CD4-positive, alpha-beta T cell treated with Interleukin-15 for 1 hour (primary cell): ENCODE measurements around the gene CLSTN2.

Experiments
- DNase-seq: peaks from one replicate; pipeline ENCODE4 v3.0.0-alpha.2; 2020

Gene CLSTN2

DNA sequence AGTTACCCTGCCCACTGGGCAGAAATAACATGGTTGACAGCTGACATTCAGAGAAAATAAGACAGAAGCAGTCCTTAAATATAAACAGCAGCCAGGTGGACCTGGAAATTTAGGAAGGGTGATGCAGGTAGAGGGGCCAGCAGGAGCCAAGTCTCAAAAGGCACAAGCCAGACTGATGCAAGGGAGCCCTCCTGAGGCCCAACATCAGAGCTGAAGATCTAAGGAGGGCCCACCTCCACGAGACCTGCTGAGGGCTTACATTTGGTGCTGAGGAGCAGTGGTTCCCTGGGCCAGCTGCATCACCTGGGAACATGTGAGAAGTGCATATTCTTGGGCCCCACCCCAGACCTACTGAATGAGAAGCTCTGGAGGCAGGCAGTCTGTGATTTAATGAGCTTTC, 637.3 kb downstream of the CLSTN2 start:
- no peak for DNase-seq

DNA sequence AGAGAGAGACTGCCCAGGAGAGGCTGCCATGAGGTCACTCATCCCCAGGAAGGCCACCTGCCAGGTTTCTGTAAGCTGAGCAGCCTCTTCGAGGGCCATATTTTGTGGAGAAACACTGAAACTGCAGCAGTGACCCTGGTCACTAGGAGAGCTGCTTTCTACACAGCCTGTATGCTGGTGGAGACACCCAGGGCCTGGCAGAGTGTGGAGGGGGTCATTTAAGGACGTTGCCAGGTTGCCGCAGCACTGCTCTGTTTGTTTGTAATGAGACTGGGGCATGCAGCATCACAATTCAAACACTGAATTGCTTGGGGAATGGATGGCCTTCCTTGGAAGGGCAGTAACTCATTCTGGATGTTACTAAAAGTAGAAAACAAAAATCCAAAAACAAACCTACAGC, 638.0 kb downstream of the CLSTN2 start:
- no peak for DNase-seq

DNA sequence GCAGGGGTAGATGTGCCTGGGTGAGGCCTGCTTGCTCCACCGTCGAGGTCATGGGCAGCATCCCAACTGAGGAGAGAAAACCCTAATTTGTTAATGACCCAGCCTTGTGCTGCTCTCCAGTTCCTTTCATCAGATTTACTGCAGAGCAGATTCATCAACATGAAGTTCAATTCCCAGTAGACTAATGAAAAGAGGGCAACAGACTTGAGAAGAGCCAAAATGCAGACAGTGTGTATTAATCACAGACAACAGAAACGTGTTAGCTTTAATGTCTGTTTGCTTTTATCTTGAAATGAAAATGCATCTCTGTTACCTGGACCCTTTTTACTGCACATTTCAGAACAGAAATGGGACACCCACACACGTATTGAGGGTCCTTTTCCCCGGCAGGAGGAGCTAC, 639.4 kb downstream of the CLSTN2 start:
- no peak for DNase-seq

DNA sequence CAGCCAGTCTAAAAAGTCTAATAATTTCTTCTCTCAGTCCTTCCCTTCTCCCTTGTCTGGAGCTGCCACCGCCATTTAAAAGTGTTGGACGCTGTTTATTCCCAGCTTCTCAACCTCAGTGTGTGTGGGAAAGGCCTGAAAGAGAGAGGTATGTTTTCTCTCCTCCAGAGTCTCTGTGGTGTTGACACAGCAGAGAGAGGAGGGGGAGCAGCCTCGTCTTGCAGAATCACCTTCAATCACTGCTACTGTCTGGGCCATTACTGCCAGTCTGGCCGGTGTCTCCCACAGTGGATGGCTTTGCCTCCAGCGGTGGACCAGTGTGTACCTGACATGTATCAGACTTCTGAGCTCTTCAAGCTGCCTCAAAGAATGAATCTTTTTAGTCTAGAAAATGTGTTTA, 641.5 kb downstream of the CLSTN2 start:
- DNase-seq = no peak

DNA sequence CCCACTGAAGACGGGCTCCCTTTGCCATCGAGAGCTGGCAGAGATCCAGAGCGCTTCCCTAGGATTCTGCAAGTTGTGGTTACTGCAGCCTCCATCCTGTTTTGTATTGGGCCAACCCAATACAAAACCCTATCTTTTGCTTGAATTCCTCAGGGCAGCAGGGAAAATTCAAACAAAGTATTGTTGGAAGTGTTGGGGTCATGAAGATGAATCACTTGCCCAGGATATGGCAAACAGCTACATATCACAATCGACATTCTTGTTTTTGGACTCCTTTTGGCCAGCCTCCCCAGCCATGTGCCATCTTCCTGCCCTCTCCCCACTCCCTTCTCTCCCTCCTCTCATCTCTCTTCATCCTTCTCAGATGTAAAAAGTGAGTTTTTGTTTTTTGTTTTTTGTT, 642.9 kb downstream of the CLSTN2 start:
- no peak for DNase-seq

GRCh38 chr3:140579260-140579659, 644.3 kb downstream of the CLSTN2 start:
- DNase-seq = no peak

DNA sequence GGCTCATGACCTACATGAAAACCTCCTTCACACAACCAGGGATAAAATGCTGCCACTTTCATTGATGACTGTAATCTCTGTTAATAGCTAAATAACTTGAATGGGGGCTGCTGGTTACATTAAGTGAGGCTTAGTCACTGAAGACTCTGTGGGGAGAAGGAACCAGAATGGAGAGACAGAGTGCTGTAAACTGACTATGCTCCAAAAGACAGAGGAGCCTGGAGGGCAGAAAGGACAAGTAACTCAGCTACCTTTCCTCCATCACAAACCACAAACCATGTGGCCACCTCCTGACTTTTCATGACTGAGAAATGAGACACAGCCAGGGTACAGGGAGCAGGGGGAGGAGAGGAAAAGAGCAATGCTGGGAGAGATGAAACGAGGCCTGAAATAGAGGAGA, 645.8 kb downstream of the CLSTN2 start:
- DNase-seq = no peak

GRCh38 chr3:140584549-140584948, 649.6 kb downstream of the CLSTN2 start:
- no peak for DNase-seq

DNA sequence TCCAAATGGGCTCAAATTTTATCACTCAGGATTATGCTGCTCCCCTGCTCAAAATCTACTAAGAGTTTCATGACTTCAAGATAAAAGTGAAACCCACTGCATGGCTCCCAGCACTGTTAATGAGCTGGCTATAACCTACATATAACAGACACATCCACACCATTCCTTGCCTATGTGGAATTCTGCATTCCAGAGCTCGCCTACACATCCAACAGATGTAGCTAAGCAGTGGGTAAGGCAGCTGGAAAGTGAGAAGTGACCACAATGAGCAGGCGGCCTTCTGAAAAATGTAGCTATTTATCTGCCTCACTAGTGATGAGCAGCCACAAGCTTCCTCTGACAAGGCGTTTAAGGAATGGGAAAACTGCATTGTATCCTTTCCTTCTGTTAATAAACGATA, 650.8 kb downstream of the CLSTN2 start:
- DNase-seq = no peak

DNA sequence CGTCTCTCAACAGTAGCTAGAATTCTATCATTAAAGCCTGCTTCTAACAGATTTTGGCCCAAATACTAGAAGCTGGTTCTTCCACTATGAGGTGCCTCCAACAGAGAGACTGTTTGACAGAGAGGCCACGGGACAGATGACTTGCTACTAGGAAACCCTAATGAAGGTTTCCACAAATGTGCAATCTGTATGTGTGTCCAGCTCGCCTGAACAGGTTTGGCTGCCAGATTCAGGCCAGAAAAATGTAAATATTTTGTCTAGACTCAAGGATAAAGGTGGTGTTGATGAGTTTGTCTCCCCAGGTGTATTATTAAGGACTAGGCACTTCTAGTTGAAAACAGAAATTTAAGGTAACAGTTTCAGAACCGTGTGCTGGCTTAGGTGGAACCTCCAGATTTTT, 651.3 kb downstream of the CLSTN2 start:
- no peak for DNase-seq

- DNase-seq = no peak
These were observed 653.6 kb downstream of the CLSTN2 start for GRCh38 chr3:140588558-140588957.

DNA sequence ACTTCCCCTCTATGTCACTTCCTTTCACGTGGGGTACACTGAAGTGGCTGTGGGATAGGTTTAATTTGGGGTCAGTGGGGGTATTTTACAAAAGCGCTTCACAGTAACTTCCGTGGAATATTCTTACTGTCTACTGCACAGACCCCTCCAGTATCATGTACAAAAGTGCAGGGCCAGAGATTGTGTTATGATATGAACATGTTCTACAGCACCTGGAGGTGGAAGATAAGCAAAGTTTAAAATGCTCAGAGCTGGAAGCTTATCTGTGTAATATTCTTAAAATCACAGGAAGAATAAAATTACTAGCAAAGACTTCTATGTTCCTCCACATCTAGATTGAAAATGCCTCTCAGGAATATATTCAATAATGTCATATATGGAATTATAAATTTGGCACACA, 658.8 kb downstream of the CLSTN2 start:
- no peak for DNase-seq

DNA sequence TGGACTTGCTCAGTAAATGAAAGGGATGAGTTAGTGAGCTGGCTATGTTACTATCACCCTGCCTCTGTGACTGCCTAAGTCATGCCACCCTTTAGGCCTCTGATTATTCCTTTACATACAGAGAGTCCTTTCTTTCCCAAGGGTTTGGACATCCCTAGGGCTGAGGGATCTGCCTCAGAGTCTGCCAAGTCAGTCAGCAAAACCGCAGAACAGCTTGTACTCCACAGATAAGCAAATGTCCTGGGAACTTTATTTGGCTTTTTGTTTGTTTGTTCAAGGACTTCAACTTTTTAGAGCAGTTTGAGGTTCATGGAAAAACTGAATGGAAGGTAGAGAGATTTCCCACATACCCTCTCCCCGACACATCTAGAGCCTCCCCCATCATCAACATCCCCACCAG, 660.3 kb downstream of the CLSTN2 start:
- DNase-seq = no peak

- no peak for DNase-seq
These were observed 662.4 kb downstream of the CLSTN2 start for GRCh38 chr3:140597364-140597763.

- DNase-seq = no peak
These were observed 662.8 kb downstream of the CLSTN2 start for GRCh38 chr3:140597792-140598191.

- no peak for DNase-seq
These were observed 664.0 kb downstream of the CLSTN2 start for GRCh38 chr3:140599009-140599408.

GRCh38 chr3:140599496-140599895, 664.5 kb downstream of the CLSTN2 start:
- DNase-seq = no peak

DNA sequence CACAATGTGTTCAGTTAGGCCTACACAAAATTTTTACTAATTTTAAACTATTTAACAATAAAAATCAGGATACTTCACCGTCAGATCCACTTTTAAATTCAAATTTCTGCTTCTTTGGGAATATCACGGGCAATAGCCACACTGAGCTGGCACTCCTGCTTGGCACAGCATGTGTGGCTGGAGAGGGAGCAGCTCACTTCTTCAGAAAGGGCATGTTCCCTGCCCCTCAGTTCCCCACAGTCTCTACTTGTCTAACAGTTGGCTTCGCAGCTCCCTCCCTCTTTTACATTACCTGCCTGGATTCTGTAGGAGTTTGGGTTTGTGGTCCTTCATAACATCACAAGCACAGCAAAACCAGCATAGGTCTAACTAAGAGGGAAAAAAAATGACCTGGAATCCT, 666.9 kb downstream of the CLSTN2 start:
- DNase-seq = no peak

DNA sequence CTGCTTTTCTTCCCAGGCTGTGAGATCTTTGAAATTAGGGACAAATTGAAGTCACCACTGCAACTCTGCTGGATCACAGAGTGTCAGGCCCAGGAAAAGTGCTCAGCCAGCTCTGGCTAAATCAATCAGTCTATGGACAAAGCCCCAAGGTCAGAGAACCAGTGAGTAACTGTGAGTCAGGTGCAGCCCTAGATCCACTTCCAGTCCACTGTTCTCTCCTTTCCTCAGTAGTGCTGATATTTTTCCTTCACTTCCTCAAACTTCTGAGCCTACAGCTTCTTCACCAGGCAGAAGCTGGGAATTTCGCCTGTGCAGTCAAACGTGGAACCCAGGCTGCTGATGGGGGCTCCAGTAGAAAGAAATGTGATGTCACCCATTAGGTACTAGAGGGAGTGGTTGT, 667.8 kb downstream of the CLSTN2 start:
- no peak for DNase-seq

- DNase-seq = no peak
These were observed 668.8 kb downstream of the CLSTN2 start for GRCh38 chr3:140603766-140604165.

GRCh38 chr3:140610544-140610943, 675.6 kb downstream of the CLSTN2 start:
- DNase-seq = no peak

DNA sequence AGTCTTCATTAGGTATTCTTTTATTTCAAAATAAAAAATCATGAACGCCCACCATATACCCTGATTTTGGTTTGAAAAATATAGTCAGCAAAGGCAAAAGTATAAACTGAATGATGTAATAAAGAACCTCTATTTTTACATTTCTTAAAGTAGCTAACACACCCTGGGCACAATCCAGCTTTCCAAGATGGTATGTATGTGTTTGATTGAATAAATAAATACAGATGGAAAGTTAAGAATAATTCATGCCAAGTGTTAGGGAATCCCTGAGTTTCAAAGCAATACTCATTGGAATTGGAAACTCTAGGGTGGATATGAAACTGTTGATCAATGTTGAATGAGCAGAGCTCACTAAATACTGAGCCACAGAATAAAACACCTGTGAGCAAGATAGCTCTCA, 679.0 kb downstream of the CLSTN2 start:
- DNase-seq = no peak

- no peak for DNase-seq
These were observed 682.1 kb downstream of the CLSTN2 start for GRCh38 chr3:140617135-140617534.

GRCh38 chr3:140626856-140627255, 691.9 kb downstream of the CLSTN2 start:
- DNase-seq = no peak
